HFF-Myc (cell line): Measurements from ENCODE around the gene IRF8.
"Not testable (repeated sequence)": the region's sequence is repeated elsewhere in the genome, so short reads cannot be mapped to it uniquely, and the experiment has no call there.

Experiments used
- DNase-seq: peaks from one replicate; pipeline ENCODE4 v3.0.0-alpha.2; 2011; ENCODE audit warnings: low read depth; ENCODE audit errors: extremely low read depth
- H3K4me3 ChIP-seq: replicated peaks from 2 replicates; pipeline ENCODE4 v1.5.1; 2011; ENCODE audit warnings: low read depth, mild to moderate bottlenecking, control low read depth, low read length
- TF ChIP-seq, protein P1 (sequence below): IDR thresholded peaks from 2 replicates; pipeline ENCODE4 v1.5.1; 2012; ENCODE audit warnings: mild to moderate bottlenecking, low read depth, low read length, control low read depth; ENCODE audit errors: missing control alignments

Gene IRF8

DNA sequence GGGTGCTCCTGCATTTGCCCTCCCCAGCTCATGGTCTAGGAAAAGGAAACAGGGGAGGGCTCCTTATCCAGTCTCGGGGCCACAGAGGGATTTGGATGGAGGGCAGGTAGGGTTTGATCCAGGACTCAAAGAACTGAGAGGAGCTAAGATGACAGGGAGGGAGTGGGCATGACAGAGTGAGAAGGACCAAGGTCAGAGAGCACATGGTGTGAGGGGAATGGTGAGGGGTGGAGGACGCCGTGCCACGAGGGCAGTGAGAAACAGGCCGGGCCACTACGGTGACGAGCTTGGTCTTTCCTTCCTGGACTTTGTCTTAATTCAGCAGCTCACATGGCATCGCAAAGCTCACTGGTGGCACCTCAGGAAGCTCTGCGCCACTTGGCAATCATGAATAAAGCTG, 35.2 kb downstream of the IRF8 start:
- H3K4me3 ChIP-seq = no peak overlapping the region
- no peak for DNase-seq
- TF ChIP-seq, protein P1, sequence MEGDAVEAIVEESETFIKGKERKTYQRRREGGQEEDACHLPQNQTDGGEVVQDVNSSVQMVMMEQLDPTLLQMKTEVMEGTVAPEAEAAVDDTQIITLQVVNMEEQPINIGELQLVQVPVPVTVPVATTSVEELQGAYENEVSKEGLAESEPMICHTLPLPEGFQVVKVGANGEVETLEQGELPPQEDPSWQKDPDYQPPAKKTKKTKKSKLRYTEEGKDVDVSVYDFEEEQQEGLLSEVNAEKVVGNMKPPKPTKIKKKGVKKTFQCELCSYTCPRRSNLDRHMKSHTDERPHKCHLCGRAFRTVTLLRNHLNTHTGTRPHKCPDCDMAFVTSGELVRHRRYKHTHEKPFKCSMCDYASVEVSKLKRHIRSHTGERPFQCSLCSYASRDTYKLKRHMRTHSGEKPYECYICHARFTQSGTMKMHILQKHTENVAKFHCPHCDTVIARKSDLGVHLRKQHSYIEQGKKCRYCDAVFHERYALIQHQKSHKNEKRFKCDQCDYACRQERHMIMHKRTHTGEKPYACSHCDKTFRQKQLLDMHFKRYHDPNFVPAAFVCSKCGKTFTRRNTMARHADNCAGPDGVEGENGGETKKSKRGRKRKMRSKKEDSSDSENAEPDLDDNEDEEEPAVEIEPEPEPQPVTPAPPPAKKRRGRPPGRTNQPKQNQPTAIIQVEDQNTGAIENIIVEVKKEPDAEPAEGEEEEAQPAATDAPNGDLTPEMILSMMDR = no peak

DNA sequence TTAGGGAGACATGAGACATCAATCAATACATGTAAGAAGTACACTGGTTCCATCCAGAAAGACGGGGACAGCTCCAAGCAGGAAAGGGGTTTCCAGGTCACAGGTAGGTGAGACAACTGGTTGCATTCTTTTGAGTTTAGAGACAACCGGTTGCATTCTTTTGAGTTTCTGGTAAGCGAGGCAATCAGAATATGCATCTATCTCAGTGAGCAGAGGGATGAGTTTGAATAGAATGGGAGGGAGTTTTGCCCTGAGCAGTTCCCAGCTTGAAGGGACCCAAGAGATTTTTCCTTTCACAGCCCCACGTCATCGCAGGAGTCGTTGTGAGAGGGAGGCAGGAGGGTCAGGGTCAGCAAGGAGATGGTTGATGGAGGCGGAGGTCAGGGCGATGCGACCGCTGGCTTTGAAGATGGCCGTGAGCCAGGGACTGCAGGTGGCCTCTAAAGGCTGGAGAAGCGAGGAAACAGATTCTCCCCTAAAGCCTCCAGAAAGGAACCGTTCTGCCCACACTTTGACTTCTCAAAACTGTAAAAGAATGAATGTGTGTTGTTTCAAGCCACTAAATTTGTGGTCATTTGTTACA, 36.5 kb downstream of the IRF8 start:
- no peak overlapping the region for H3K4me3 ChIP-seq
- TF ChIP-seq, protein P1 = no peak
- no peak for DNase-seq

DNA sequence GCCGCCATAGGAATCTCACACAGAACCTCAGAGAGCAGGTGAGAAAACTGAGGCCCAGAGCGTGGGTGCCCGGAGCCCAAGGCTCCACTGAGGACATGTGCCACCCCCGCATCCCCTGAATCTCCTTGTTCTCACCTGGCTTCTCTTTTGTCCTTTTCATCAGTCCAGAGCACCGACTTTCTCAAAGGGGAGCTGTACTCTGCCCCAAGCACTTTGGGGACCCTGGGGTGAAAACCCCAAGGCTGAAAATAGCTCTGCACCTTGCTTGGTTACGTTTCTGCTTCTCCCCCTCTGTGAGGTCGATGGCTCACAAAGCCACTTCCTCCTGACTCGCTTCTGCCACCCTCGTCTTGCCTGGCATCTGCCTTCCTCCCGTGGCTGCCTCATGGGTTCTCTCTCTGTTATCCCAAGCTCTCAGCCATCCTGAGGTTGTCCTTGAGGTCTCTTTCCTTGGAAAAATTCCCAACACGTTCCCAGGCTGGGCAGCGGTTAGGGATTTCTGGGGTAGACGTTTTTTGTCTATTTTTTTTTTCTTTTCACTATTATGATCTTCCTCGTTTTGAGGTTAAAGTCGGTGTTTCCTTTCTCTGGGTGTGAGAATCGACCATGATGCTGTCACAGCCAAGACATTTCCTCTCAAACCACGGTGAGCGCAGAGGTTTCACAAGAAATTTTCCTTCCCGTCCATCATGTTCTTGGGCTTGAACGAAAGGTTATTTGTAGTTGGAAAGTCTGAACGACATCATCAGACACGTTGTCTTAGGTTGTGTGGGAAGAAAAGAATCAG, 37.2 kb downstream of the IRF8 start:
- H3K4me3 ChIP-seq = no peak overlapping the region
- DNase-seq = no peak
- TF ChIP-seq, protein P1 = no peak

DNA sequence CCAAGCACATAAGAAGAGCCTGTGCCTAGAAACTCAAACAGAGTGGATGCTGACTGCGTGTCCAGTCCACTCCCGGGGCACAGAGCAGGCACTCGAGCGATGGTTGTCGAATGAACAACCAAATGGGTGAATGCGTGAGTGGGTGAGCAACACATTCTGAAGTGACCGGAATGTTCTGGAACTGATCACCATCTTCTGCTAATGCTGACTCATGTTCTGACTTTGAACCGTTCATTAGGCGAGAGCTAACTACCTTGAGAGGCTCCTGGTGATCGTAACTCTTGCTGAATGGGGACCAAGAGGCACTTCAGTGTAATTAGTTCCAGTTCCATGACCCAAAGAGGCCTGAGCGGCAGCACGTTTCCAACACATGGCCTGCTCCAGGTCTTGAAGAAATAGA, 37.9 kb downstream of the IRF8 start:
- TF ChIP-seq, protein P1 = no peak
- DNase-seq = peak; percentile 15

DNA sequence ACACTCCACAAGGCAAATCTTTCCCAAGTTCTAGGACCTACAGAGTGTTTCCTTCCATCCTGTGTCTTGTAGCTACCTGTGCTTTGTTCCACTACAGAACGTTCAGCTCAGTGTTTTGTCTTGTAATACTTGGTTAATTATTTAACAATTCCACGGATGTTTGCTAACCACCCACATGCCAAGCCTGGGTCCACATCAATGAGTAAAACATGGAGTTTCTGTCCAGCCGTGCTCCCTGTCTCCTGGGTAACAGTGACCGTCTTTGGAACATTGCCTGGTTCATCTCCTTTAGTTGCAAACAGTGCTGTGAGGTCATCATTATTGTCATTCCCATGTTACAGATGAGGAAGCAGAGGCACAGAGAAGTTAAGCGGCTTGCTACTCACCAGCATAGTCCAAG, 41.3 kb downstream of the IRF8 start:
- no peak overlapping the region for H3K4me3 ChIP-seq
- TF ChIP-seq, protein P1 = no peak
- no peak for DNase-seq

More for the DNA sequence above, 37.9 kb downstream of the IRF8 start:
- no peak overlapping the region for H3K4me3 ChIP-seq

DNA sequence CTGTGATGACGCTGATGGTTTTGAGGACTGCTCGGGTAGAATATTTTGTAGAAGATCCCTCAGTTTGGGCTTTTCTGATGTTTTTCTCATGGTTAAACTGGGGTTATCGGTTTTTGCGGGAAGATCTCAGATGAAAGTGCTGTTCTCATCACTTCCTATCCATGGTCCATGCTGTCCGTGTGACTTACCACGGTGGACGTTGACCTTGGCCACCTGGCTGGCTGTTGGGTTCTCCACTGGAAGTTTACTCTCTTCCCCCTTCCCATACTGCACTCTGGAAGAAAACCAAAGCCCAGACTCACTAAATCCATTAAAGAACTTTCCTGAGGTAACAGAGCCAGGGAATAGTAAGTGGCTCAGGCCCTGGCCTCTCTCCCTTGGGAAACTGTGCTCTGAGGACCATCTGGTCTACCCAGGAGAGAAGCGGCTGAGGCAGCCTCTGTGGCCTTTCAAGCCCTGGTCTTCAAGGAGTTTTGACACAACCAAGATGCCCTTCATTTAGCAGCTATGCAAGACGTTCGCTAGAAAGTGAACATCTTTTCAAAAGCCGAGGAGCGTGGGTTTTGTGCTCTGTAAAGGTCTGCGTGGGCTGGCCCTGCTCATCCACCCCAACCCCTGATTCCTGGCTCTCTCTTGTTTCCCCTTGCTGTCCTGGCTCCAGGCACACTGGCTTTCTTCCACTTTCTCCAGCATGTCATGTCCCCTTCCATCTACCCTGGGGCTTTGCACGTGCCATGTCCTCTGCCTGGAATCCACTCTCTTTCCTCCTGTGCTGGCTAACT, 43.1 kb downstream of the IRF8 start:
- TF ChIP-seq, protein P1 = no peak
- DNase-seq = no peak
- H3K4me3 ChIP-seq = no peak overlapping the region

DNA sequence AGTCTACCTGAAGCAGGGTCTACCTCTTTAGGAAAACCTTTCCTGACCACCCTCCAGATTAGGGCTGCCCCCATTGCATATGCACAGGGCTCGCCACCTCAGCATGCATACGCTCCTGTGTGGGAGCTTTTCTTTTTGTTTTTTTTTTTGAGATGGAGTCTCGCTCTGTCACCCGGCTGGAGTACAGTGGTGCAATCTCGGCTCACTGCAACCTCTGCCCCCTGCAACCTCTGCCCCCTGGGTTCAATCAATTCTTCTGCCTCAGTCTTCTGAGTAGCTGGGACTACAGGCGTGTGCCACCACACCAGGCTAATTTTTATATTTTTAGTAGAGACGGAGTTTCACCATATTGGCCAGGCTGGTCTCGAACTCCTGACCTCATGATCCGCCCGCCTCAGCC, 43.7 kb downstream of the IRF8 start:
- DNase-seq, H3K4me3 ChIP-seq: not testable (repeated sequence)
